SW480 (cell line): ENCODE data around the gene IGFBP5.

Experiments
- DNase-seq: peaks from one replicate; pipeline ENCODE4 v3.0.0-alpha.2; 2016; ENCODE audit warnings: low spot score

Gene IGFBP5

DNA sequence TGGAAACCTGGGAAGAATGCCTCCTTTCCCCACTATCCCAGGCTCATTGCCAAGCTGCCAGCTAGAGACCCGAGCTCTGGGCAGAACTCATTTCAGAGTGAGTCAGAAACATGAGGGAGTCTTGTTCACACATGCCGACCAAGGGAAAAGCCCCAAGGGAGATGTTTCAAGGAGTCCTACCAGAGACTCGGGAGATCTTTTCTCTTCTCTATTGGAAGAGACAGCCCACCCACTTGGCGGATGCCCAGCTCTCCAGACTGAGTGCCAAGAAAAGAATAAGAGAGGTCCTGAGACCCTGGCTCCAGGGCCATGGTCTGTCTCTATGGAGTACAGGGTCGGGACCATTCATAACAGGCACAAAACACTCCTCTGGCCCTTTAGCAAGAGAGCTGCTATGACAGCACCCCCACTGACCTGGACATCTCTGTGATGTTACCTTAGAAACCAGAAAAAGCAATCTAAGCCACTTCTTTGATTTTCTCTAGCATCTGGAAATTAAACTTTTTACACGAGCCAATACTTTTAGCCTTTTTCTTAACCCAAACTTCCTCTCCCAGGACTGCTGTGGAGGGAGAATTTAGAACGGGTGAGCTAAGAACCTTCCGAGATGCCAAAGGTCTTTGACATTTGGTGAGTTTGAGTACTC is 18.5 kb upstream of the IGFBP5 start:
- DNase-seq = no peak

DNA sequence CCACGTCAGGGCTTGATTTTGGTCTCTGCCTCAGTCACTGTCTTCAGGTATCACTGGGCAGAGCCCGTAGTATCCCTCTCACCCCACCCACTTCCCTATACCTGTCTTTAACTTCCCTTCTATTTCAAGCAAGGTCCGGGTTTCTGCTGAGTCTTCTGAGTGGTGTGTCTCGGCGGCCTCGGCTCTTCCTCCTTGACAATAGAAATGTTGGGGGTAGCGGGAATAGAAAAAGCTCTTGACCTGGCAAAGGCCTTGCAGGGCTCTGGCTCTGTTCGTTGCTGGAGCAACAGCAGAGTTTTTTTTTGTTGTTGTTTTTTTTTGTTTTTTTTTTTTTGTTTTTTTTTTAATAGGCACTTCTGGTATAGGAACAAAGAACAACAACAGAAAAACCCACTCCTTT is 16.0 kb upstream of the IGFBP5 start:
- no peak for DNase-seq

DNA sequence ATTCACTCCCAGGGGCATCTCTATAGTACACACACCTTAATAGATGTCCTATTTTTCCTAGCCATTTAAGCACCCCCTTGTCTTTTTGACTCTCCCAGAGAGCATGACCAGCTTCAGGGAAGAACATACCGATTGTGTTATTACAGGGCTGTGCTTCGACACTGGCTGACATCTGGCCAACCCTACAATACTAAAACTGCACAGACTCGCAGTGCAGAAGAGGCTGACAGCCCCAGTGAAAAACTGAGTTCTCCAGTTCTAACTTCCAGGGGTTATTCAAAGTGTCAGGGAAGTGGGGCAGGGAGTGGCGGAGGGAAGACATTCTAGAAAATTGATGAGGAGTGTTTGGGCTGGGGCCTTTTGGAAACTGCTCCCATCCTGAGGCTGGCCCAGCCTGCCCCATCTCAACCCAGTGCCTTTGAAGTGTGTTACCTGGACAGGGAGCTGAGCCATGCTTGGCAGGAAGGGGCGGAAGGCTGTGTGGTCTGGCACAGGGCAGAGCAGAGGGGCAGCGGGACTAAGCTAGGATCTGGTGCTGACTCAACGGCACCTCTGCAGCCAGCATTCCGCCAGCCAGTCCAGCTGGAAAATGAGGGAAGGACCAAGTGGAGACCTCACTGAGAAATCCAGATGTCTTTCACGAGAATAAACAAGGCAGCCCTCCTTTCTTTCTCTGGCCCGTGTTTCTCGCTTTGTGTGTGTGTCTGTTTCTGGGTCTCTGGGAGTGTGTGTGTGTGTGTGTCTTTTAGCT is 15.4 kb upstream of the IGFBP5 start:
- no peak for DNase-seq

DNA sequence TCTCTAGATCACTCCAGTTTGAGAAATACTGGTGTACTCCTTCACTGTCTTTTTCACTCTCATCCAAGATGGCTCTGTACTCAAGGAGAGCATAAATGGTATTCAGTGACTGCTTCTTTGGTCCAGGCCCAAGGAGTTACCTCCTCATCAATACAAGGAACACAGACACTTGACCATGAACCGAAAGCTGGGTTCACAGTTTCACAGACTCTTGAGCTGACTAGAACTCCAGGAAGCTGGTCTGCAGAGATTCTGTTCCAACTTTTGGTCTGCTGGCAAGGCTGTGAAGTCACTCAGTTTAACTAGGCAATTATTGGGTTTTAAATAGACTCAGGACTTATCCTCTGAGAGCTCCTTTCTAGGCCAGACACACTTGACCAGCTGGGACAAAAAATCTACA is 7.4 kb upstream of the IGFBP5 start:
- DNase-seq = no peak

DNA sequence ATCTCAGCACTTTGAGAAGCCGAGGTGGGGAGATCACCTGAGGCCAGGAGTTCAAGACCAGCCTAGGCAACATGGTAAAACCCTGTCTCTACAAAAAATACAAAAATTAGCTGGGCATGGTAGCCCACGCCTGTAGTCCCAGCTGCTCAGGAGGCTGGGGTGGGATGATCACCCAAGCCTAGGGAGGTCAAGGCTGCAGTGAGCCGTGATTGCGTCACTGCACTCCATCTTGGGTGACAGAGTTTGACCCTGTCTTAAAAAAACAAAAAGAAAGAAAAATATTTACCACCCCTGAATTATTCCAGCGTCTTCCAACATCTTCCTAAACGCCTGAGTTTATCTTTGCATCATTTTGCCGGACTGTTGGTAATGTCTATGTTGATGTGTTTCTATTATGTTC is 6.2 kb upstream of the IGFBP5 start:
- DNase-seq = no peak

DNA sequence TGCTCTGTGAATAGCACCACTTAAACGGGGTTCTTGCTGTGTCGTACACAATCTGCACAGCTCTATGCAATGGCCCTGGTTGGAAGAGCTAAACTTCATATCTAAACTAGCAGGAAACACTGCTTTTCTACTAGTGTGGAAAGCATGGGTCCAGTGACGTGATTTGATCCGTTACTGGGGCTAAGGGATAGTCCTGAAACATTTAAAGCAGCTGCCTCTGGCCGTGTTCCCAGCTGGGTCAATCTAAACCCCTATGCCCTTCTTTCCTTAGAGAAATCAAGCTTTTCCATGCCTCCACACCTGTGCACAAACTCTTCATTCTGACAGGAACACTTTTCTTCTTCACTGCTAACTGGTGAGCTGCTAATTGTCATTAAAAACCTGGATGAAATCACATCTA is 5.4 kb upstream of the IGFBP5 start:
- DNase-seq = no peak

DNA sequence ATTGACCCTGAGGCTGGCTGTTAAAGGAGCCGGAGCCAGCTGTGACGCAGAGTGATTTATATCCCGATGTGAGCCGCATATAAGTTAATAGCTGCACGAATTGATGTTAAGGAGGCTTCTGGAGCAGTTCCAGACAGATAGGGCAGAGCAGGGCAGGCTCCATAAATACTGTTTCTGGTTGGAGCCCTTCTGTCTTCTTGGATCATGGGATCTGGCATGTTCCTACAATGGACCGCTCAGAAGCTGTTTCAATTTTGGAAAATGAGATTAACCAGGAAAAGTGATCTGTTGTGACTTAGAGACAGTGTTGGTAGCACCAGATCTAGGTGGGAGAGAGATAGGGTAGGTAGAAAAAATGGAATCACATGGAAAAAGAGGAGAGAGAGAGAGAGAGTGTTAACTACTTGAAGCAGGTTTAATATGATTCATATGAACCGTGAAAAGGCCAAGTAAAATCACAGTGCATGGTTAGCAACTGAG is 4.8 kb upstream of the IGFBP5 start:
- no peak for DNase-seq

DNA sequence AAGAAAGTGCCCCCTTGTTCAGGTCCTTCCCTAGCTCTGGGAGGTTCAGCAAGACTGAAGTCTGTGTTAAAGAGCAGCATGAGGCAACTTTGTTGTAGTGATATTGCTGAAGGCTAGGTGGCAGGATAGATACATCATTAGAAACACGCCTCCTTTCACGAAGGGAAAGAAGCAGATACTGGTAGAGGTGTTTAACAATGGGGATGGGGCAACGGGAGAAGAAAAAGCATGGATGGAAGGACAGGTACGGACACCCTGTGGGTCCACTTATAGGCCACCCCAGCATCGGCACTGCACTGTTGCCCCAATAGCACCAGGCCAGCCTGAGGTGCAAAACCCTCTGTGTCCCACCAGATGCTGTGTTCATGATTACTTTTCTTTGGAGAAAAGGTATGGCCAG is 3.5 kb upstream of the IGFBP5 start:
- DNase-seq = peak; percentile 74

DNA sequence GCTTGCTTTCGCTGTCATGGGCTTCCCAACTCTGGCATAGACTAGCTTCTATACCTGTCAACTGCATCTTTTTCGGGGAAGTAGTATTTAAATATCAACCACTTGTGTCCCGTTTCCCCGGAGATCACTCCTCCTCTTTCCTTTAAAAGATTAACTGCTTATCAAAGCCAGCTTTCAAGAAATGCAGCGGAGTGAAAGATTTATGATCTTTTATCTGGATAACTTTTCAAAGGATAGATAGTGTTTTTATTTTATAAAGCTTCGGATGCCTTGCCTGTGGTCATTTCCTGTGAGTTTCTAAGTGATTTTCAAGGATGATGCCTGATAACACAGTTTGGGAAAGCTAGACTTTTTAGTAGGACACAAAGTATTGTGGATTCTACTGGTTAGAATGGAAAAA is 2.9 kb upstream of the IGFBP5 start:
- no peak for DNase-seq

DNA sequence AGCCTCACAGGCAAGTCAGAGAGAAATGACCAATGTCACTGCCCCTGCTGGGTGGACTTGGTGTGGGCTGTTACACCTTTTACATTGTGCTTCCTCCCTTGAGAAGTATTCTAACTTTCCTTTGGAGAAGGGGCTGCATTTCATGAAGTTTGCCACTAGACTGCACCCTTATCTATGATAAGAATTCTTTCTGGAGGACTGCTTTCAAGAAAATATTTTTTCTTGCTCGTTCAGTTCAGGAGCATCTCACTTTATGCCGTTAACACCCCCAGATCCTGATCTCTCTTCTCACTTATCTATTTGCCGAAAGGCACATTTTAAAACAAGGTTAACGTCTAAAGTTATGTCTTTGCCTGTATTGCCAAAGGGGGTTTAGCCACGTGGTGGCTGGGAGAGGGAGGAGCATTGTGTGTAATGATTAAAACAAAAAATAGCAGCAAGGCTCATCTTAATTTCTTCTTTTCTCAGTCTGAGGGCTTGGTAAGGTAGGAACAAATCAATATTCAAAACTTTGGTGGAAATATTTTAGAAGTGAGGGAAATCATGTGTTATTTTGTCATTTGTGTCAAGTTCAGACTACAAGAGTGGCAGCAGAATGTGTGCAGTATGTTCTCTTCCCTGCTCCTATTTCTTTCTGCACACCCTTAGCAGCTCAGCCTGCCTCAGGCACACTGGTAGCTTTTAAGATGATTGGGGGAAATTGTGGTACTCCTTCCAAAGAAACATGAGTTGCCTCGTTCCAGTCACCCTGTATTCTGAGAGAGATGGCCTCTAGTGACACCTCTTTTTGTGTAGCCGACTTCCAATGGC is 1.6 kb upstream of the IGFBP5 start:
- DNase-seq = peak; percentile 51

DNA sequence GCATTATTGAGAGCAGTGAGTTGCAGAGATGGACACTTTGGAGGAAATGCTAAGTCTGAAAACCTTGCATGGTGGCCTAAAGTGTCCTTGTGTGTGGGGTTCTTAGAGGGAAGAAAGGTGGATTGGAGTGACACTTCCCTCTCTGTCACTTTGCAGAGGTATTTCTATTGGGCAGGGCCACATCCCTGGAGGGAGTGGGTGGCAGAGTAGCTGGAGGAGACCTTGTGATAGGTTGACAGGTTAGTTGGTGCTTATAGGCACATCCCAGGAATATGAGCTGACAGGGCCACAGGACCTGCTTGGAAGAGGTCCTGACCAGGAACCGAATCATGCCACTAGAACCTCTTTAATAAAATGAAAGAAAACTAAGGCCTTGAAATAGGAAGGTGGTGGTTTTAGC is 972 bp upstream of the IGFBP5 start:
- no peak for DNase-seq

DNA sequence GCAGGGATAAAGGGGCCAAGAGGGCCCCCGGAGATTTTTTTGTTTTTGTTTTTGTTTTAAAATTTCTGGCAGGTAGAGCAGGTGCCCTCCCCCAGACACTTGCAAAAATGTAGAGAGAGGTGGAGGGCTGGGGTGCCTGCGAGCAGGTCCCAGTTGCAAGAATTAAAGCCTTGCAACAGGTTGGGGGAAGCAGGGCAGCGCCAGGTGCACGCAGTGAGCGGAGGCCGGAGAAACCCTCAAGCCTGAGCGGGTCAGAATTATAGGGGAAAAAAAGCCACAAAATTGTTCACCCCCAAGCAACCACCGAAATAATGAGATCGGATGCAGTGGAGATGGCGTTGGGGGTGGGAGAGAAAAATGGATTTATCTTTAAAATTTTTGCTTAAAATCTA is 527 bp downstream of the IGFBP5 start:
- DNase-seq = no peak

DNA sequence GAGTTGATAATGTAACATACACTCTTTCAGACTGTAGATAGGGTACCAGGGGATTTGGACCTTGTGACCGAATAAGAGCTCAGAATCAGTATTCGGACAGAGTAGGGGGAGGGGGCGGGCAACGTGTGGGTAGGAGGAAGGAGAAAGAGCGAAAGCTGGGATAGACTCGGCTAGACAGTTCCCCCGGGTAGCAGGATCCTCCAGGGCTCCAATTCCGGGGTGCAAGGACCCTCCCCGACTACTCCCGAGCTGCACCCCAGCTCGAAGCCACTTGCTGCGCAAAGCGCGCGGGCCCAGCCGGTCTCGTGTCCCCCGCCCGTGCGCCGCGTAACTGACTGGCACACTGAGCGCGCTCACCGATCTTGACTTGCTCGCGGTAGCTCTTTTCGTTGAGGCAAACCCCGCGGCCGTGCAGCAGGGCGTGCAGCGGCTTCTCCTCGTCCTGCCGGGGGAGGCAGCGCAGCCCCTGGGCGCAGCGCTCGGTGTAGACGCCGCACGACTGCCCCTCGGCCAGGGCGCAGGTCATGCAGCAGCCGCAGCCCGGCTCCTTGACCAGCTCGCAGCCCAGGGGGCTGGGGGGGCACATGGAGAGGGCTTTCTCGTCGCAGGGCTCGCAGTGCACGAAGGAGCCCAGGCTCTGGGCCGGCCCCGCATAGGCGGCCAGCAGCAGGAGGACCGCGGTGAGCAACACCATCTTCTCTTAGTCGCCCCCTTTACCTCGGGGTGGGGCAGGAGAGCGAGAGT is 1.1 kb downstream of the IGFBP5 start:
- peak; percentile 36 for DNase-seq

DNA sequence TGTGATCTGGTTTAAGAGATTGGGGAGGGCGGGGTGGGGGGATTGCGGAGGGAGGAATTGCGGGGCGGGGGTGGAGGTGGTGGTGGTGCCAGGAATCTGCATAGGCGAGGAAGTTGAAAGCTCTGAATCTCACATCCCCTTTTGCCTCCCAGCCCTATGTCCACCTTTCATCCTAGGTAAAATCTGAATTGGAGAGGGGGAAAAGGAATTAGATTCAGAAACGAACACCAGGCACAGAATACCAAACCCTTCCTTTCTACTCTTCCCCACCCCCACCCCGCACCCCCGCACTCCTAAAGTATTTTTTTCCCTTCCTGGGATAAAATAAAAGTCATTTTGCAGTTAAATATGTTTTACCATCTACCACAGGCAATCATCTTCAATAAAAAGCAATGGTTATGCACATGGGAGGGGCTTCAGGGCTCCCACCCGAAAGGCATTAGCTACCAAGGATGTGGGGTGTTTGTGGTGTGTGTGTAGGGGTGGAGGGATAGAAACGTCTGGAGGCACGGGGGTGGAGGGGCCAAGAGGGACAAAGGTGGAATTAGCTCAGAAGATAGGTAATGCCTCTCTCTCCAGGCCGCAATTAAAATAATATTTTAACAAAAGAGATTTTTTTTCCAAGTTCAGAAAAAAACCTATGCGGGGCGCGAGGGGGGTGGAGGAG is 1.8 kb downstream of the IGFBP5 start:
- no peak for DNase-seq

DNA sequence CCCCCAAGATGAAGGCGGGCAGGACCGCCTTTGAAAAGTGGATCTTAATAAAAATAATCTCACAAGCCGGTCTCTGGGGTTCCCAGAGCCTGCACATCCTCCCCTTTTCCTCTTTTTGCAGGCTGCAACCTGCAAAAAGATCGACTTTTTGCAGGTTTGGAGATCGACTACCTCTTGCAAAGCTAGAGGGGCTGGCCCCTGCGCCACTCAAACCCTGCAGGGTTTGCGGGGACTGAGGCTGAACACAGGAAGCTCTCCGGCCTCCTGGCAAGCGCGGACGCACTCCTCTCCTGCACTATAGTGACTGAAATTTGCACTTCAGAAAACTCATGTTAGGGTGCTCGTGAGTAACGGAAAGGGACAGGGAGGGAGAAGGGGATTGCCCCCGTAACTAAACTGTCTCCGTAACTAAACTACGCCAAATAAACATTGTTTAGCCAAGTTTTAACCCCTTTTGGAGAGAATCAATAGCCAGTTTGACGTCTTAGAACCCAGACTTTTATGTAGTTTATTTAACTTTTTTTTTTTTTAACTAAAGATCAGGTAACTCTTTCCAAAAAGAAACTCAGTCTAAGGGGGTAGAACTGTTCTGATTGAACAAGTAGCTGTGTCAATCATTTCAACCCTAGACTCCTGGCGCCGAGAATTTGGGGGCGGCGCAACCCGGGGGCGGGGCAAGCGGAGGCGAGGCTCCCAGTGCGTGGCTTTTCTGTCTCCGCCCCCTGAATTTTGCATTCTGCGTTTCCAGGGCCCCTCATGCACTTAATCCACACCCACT is 2.5 kb downstream of the IGFBP5 start:
- peak; percentile 57 for DNase-seq

DNA sequence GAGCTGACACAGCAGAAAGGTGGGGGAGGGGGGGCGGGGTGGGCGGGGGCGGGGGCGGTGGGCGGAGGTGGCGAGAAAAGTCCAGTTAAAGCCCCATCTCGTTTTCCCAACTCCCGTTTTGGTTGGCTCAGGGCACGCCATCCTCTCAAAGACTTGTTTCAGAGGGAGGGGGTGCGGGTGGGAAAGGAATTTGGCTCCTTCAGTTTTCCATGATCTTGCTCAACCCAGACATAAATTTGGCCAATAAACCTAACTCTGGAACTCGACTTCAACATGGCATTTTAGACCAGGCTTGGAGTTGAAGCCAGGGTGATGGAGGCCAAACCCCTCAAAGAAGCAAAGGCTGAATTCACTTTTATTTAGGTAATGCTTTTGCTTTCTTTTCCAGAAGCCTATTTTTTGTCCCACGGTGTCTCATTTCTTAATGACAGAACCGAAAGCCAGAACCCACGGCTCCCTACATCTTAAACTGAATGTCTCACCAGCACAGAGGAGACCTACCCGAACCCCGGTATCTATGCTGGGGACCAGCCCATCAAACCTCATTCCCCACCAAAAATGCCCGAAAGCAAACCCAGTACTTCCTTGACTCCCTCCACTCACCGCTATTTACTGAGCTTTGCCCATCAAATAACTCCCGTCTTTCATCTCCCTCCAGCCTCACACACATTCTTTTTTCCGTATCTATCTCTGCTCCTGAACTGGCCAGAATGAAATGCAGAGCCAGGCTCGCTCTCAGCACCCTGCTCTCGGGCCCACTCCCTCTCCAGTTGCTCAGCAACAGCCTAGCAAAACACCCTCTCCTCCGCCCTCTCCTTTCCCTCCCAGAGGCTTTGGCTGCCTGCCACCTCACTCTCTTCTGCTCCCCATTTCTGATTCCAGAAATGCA is 4.3 kb downstream of the IGFBP5 start:
- DNase-seq = peak; percentile 76

DNA sequence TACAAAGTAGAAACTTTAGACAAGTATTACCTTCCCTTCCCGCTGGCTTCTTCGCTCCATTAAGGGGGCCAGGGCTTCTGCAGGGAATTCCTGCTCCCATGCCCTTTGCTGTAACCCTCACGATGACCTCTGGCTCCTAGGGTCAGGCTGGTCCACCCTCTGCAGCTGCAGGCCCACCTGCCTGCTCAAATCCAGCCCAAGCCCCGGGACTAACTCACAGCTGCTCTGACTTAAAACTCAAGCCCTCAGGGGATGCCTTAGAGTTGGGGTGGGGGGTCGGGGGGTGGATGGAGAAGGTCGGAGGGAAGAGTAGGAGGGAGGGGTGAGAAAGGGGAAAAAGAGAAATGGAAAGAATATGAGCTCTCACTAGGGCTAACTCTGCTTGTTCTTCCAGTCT is 4.9 kb downstream of the IGFBP5 start:
- DNase-seq = no peak

DNA sequence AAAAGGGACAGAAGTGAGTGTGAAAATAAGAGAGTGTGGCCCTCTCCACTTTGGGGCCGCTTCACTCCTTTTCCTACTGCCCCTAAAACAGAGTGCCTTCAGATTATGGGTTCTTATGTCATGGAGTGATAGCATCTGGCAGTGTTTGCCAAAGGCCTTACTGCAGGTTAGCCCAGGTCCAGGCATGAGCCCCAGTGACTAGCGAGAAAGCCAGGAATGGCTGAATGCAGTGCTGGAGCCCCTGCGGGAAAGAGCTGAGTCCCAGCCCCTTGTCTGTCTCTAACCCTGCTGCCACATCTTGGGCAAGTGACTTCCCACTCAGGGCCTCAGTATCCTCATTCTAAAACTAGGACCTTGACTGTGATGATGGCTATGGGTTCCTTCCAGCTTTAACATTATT is 6.0 kb downstream of the IGFBP5 start:
- DNase-seq = no peak

DNA sequence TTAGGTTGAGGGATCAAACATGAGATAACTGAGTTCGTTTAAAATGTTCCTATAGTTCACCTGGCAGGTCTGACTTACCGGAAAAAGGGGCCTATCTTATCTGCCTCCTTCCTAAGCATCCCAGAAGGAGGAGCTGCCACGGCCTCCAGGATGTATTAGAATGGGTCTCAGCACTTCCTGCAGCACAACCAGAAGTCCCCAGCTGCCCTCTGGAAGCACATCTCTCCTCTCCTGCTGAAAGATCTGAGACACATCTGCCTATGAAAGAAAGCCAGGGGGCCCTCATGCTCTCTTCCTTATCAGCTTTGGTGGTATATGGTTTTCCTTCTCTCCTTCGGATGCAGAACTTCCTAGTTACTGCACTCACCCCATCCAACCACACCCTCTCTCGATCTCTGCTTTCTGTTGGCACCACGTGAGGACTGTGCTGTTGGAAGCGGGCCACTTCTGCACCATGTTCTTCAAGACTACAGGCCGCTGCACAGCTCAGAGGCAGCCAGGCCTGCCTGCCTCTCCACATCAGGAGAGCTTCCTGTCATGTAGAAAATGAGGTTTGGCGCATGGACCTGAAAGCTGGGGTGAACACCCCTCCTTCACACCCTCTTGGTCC is 6.5 kb downstream of the IGFBP5 start:
- no peak for DNase-seq

DNA sequence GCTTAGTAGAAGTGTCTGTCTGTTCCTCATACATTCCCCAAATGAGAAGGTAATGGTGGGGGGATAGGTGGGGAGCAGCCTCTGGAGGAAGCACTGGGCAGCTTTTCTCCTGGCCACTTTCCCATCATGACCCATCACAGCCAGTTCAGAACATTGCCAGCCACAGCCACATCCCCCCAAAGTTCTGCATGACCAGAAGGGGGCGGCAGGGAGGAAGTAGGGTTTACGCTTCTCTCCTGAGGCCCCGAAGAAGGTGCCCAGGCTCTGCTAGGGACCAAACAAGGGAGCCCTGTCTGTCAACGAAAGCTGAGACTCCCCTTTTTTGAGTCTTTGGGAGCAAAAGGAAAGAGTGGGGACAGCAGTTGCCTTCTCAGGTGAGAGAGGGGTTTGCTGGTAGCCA is 7.7 kb downstream of the IGFBP5 start:
- no peak for DNase-seq
